HG03097 (cell line): ENCODE data around the gene UFC1.
A peak's percentile ranks its signal among the peaks of the same experiment; 100 is the strongest.

Source experiments
- ATAC-seq: cut with Tn5 transposase; IDR thresholded peaks from one replicate; pipeline ENCODE4 v1.9.1; 2021; ENCODE audit not compliant: unreplicated experiment, low FRiP score

UFC1 gene

GRCh38 chr1:161166669-161167548, 13.1 kb downstream of the UFC1 start:
- no peak for ATAC-seq

GRCh38 chr1:161168906-161169305, 15.1 kb downstream of the UFC1 start:
- ATAC-seq, result no peak

- ATAC-seq, result no peak
Measured at GRCh38 chr1:161171191-161171590, 17.4 kb downstream of the UFC1 start.

- ATAC-seq, result no peak
Measured at GRCh38 chr1:161171696-161172095, 17.9 kb downstream of the UFC1 start.

GRCh38 chr1:161172349-161172748, 18.6 kb downstream of the UFC1 start:
- no peak for ATAC-seq

- ATAC-seq, result no peak
Measured at GRCh38 chr1:161172776-161173376, 19.1 kb downstream of the UFC1 start.

- no peak for ATAC-seq
Measured at GRCh38 chr1:161173711-161174110, 19.9 kb downstream of the UFC1 start.

- no peak for ATAC-seq
Measured at GRCh38 chr1:161174911-161175310, 21.1 kb downstream of the UFC1 start.

- no peak for ATAC-seq
Measured at GRCh38 chr1:161175771-161176453, 22.1 kb downstream of the UFC1 start.

GRCh38 chr1:161176468-161177111, 22.8 kb downstream of the UFC1 start:
- ATAC-seq, result peak; percentile 14

GRCh38 chr1:161177112-161177935, 23.5 kb downstream of the UFC1 start, which contains the start of gene B4GALT3:
TSS of gene B4GALT3 (minus strand) at chr1:161177507. CDS start at chr1:161176060, 1,447 bp downstream.
- ATAC-seq, result peak; percentile 76

- ATAC-seq, result no peak
Measured at GRCh38 chr1:161177936-161178244, 24.1 kb downstream of the UFC1 start.

- ATAC-seq, result no peak
Measured at GRCh38 chr1:161179698-161180097, 25.9 kb downstream of the UFC1 start.

GRCh38 chr1:161180639-161181038, 26.9 kb downstream of the UFC1 start:
- no peak for ATAC-seq

GRCh38 chr1:161182214-161182613, 28.4 kb downstream of the UFC1 start:
- ATAC-seq, result no peak

- peak; percentile 49 for ATAC-seq
Measured at GRCh38 chr1:161185282-161185682, 31.5 kb downstream of the UFC1 start.

GRCh38 chr1:161185732-161186311, 32.0 kb downstream of the UFC1 start:
- peak; percentile 21 for ATAC-seq

- no peak for ATAC-seq
Measured at GRCh38 chr1:161187311-161187710, 33.5 kb downstream of the UFC1 start.

- no peak for ATAC-seq
Measured at GRCh38 chr1:161188381-161188780, 34.6 kb downstream of the UFC1 start.

GRCh38 chr1:161189036-161189435, 35.3 kb downstream of the UFC1 start:
- ATAC-seq, result no peak
